ENCODE measurements around the gene SCLT1.

DNA sequence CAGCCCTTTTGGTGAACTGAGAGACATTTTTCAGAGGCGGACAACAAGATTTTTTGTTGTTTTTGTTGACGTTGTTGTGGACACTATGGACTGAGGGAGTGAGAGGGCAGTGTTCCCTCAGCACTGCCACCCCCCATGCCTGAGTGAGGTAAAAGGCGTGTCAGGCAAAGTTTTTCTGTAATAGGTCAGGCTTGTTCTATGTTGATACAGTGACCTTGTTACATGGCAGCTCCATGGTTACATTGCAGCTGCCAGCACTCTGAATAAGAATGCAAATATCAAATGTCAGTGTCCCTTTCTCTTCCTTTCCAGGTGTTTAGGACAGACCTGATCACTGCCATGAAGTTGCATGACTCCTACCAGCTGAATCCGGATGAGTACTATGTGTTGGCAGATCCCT, 247.3 kb downstream of the SCLT1 start:
- TF ChIP-seq YY1 (IDR thresholded peaks at IDR 0.05; ENCODE audit: low read depth) (no peak), CREB1 (IDR thresholded peaks at IDR 0.05; ENCODE audit: low read depth) (no peak), EGR1 (IDR thresholded peaks at IDR 0.05) (no peak), EP300 (IDR thresholded peaks at IDR 0.05; ENCODE audit: borderline replicate concordance) (no peak), TAF1 (IDR thresholded peaks at IDR 0.05; ENCODE audit: low read depth) (no peak), CEBPB (IDR thresholded peaks at IDR 0.05) (no peak), RAD21 (IDR thresholded peaks at IDR 0.05; ENCODE audit: low read depth) (no peak), TCF12 (IDR thresholded peaks at IDR 0.05; ENCODE audit: low read depth) (no peak), ZBTB7A (IDR thresholded peaks at IDR 0.05; ENCODE audit: low read depth) (no peak), TEAD4 (IDR thresholded peaks at IDR 0.05) (no peak), FOXM1 (IDR thresholded peaks at IDR 0.05; ENCODE audit: borderline replicate concordance, low read depth) (no peak), NFIC (IDR thresholded peaks at IDR 0.05) (no peak)
- TF ChIP-seq, protein P1, sequence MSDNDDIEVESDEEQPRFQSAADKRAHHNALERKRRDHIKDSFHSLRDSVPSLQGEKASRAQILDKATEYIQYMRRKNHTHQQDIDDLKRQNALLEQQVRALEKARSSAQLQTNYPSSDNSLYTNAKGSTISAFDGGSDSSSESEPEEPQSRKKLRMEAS (IDR thresholded peaks at IDR 0.05) = no peak
- TF ChIP-seq, protein P2, sequence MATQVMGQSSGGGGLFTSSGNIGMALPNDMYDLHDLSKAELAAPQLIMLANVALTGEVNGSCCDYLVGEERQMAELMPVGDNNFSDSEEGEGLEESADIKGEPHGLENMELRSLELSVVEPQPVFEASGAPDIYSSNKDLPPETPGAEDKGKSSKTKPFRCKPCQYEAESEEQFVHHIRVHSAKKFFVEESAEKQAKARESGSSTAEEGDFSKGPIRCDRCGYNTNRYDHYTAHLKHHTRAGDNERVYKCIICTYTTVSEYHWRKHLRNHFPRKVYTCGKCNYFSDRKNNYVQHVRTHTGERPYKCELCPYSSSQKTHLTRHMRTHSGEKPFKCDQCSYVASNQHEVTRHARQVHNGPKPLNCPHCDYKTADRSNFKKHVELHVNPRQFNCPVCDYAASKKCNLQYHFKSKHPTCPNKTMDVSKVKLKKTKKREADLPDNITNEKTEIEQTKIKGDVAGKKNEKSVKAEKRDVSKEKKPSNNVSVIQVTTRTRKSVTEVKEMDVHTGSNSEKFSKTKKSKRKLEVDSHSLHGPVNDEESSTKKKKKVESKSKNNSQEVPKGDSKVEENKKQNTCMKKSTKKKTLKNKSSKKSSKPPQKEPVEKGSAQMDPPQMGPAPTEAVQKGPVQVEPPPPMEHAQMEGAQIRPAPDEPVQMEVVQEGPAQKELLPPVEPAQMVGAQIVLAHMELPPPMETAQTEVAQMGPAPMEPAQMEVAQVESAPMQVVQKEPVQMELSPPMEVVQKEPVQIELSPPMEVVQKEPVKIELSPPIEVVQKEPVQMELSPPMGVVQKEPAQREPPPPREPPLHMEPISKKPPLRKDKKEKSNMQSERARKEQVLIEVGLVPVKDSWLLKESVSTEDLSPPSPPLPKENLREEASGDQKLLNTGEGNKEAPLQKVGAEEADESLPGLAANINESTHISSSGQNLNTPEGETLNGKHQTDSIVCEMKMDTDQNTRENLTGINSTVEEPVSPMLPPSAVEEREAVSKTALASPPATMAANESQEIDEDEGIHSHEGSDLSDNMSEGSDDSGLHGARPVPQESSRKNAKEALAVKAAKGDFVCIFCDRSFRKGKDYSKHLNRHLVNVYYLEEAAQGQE (IDR thresholded peaks at IDR 0.05; ENCODE audit: low read depth) = no peak

Data from Ishikawa (cell line).